MM.1S (cell line): ENCODE measurements around the gene OR56A3.

ENCODE experiments used
- DNase-seq: peaks from one replicate; pipeline ENCODE4 v3.0.0-alpha.2; 2015
- H2AFZ ChIP-seq: fragments of 300-600 bp; sonication (generic); 2 replicates; pipeline ENCODE4 v1.6.0; 2016; ENCODE audit warnings: antibody characterized with exemption, low read length
- H3F3A ChIP-seq: fragments of 300-600 bp; sonication (generic); 2 replicates; pipeline ENCODE4 v1.6.1; 2016; ENCODE audit warnings: mild to moderate bottlenecking, antibody characterized with exemption, low read length, moderate library complexity, mixed read lengths; ENCODE audit not compliant: insufficient read depth
- H3K27ac ChIP-seq: fragments of 300-600 bp; sonication (generic); 2 replicates; pipeline ENCODE4 v1.5.1; 2016; ENCODE audit warnings: mild to moderate bottlenecking, low read length
- H3K27me3 ChIP-seq: fragments of 300-600 bp; sonication (generic); replicated peaks from 2 replicates; pipeline ENCODE4 v1.6.0; 2016; ENCODE audit warnings: low read length; ENCODE audit not compliant: insufficient read depth
- H3K36me3 ChIP-seq: fragments of 300-600 bp; sonication (generic); replicated peaks from 2 replicates; pipeline ENCODE4 v1.6.1; 2016; ENCODE audit warnings: mild to moderate bottlenecking, low read length, mixed read lengths; ENCODE audit not compliant: insufficient read depth
- H3K4me1 ChIP-seq: fragments of 300-600 bp; sonication (generic); 2 replicates; pipeline ENCODE4 v1.6.1; 2016; ENCODE audit warnings: low read length, mixed read lengths
- H3K4me2 ChIP-seq: fragments of 300-600 bp; sonication (generic); 2 replicates; pipeline ENCODE4 v1.6.0; 2016; ENCODE audit warnings: low read depth, low read length
- H3K4me3 ChIP-seq: fragments of 300-600 bp; sonication (generic); 2 replicates; pipeline ENCODE4 v1.5.1; 2016; ENCODE audit warnings: low read length, mixed read lengths
- H3K79me2 ChIP-seq: fragments of 300-600 bp; sonication (generic); 2 replicates; pipeline ENCODE4 v1.6.1; 2016; ENCODE audit warnings: mixed run types, low read length, mixed read lengths
- H3K9ac ChIP-seq: fragments of 300-600 bp; sonication (generic); 2 replicates; pipeline ENCODE4 v1.6.1; 2016; ENCODE audit warnings: low read length, mixed read lengths
- H3K9me2 ChIP-seq: fragments of 300-600 bp; sonication (generic); replicated peaks from 2 replicates; pipeline ENCODE4 v1.6.1; 2016; ENCODE audit warnings: mild to moderate bottlenecking, low read length, mixed read lengths; ENCODE audit not compliant: insufficient read depth
- H3K9me3 ChIP-seq: fragments of 300-600 bp; sonication (generic); replicated peaks from 2 replicates; pipeline ENCODE4 v1.6.1; 2016; ENCODE audit warnings: mild to moderate bottlenecking, low read length, mixed read lengths; ENCODE audit not compliant: insufficient read depth
- H4K20me1 ChIP-seq: fragments of 300-600 bp; sonication (generic); 2 replicates; pipeline ENCODE4 v1.6.1; 2016; ENCODE audit warnings: mild to moderate bottlenecking, low read length, moderate library complexity, mixed read lengths; ENCODE audit not compliant: insufficient read depth
- EZH2 ChIP-seq: fragments of 300-600 bp; sonication (generic); optimal IDR thresholded peaks from 2 replicates; pipeline ENCODE3; 2017; ENCODE audit warnings: low read depth, mild to moderate bottlenecking, antibody characterized with exemption, low read length, mixed read lengths
- EZH2phosphoT487 ChIP-seq: fragments of 300-600 bp; sonication (generic); IDR thresholded peaks from 2 replicates; pipeline ENCODE4 v1.6.1; 2018; ENCODE audit warnings: antibody characterized with exemption, low read length
- TF ChIP-seq, protein P1 (sequence below): fragments of 300-600 bp; sonication (generic); IDR thresholded peaks from 2 replicates; pipeline ENCODE4 v1.5.1; 2016; ENCODE audit warnings: antibody characterized with exemption, low read length, mixed read lengths

Gene OR56A3

DNA sequence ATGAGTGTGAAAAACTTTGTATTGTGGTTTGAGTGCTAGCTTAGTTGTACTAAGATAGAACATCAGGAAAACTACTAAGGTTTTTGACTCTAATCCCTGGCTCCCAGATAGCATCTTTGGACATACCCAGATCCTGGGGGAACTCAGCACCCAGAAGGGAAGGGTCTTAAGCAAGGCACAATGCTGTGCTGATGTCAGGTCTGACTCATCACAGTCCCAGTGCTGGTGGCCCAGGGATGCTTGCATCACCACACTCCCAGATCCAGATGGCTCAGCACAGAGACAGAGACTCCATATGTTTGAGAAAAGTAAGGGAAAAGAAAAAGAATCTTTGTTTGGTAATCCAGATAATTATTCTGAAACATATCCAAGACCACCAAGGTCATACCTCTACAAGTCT, 18.3 kb upstream of the OR56A3 start:
- Histone ChIP-seq H3K79me2 (no peaks in the 10 kb centered on the region), H3K4me2 (no peak overlapping the region), H3K4me1 (no peaks in the 10 kb centered on the region), H2AFZ (no peak overlapping the region), H3K9me2 (no peaks in the 10 kb centered on the region), H3K9me3 (no peaks in the 10 kb centered on the region), H3K27me3 (no peaks in the 10 kb centered on the region), H3K36me3 (no peaks in the 10 kb centered on the region), H3K9ac (no peak overlapping the region), H4K20me1 (no peaks in the 10 kb centered on the region), H3F3A (no peaks in the 10 kb centered on the region), H3K4me3 (no peak overlapping the region), H3K27ac (no peak overlapping the region)
- DNase-seq, result no peak
- TF ChIP-seq EZH2phosphoT487 (no peak), EZH2 (no peak)
- TF ChIP-seq, protein P1, sequence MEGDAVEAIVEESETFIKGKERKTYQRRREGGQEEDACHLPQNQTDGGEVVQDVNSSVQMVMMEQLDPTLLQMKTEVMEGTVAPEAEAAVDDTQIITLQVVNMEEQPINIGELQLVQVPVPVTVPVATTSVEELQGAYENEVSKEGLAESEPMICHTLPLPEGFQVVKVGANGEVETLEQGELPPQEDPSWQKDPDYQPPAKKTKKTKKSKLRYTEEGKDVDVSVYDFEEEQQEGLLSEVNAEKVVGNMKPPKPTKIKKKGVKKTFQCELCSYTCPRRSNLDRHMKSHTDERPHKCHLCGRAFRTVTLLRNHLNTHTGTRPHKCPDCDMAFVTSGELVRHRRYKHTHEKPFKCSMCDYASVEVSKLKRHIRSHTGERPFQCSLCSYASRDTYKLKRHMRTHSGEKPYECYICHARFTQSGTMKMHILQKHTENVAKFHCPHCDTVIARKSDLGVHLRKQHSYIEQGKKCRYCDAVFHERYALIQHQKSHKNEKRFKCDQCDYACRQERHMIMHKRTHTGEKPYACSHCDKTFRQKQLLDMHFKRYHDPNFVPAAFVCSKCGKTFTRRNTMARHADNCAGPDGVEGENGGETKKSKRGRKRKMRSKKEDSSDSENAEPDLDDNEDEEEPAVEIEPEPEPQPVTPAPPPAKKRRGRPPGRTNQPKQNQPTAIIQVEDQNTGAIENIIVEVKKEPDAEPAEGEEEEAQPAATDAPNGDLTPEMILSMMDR, result no peak

DNA sequence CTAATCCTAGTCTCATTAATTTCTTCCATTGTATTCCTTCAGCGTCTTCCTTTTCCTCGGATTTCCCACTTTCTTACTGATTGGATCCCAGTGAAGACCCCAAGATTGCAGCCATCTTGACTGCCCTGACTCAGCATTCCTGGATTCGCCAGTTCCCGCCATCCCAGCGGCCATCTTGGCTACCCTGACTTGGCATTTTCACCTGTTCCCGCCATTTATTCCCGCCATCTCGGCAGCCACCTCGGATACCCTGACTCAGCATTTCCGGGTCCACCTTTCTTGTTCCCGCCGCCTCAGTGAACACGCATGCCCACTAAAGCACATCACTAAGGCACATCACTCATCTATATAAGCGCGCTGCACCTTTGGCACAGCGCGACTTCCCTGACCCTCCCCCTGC, 13.8 kb upstream of the OR56A3 start:
- Histone ChIP-seq H3K36me3 (no peaks in the 10 kb centered on the region), H3K27me3 (no peaks in the 10 kb centered on the region), H4K20me1 (no peaks in the 10 kb centered on the region), H3K9me3 (no peaks in the 10 kb centered on the region), H3K9me2 (no peaks in the 10 kb centered on the region), H3K27ac (no peak overlapping the region), H3K4me3 (no peak overlapping the region), H3K4me2 (no peak overlapping the region), H3F3A (no peaks in the 10 kb centered on the region), H3K9ac (no peak overlapping the region), H3K4me1 (no peaks in the 10 kb centered on the region), H2AFZ (no peak overlapping the region), H3K79me2 (no peaks in the 10 kb centered on the region)
- no peak for DNase-seq
- TF ChIP-seq EZH2 (no peak), EZH2phosphoT487 (no peak)
- TF ChIP-seq, protein P1, result no peak

DNA sequence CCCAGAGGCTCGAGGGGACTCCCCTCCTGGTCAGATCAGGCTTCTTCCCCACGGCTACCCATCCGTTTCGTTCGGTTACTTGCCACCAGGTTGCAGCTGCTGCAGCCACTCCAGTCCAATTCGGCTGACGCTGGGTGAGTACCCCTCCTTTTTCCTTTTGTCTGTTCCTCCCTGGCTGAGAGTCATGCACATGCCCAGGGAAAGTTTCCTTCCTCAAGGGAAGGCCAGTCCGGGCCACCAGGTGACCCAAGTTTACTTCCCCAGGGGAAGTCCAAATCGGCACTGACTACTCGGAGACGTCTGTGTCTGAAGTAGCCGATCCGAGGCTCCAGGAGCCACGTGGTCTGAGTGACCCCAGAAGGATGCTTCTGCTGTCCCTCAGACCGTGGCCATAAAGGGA, 13.2 kb upstream of the OR56A3 start:
- Histone ChIP-seq H3K9me3 (no peaks in the 10 kb centered on the region), H3K4me3 (no peak overlapping the region), H3F3A (no peaks in the 10 kb centered on the region), H3K79me2 (no peaks in the 10 kb centered on the region), H3K27me3 (no peaks in the 10 kb centered on the region), H3K9me2 (no peaks in the 10 kb centered on the region), H3K4me2 (no peak overlapping the region), H4K20me1 (no peaks in the 10 kb centered on the region), H3K4me1 (no peaks in the 10 kb centered on the region), H2AFZ (no peak overlapping the region), H3K36me3 (no peaks in the 10 kb centered on the region), H3K9ac (no peak overlapping the region), H3K27ac (no peak overlapping the region)
- TF ChIP-seq, protein P1, result no peak
- TF ChIP-seq EZH2phosphoT487 (no peak), EZH2 (no peak)
- DNase-seq, result no peak
